Measurements from ENCODE around the gene KIF16B. TPM values are rescaled to one million over a fixed set of nuclear protein-coding genes. Genes with fewer than 3 reads are reported as not detected.
"Not testable (repeated sequence)": the region's sequence is repeated elsewhere in the genome, so short reads cannot be mapped to it uniquely, and the experiment has no call there.

KIF16B gene
- total and polyA plus RNA-seq, 8 donors = 5.0 to 59.8 (median 24.2) TPM

GRCh38 chr20:16526433-16527380 is 46.5 kb downstream of the KIF16B start:
- 86 to 95% (median 89%) methylated on average over 9 of the region's 9 CpGs for WGBS, 5 donors
- Histone ChIP-seq H3K27me3 (no peaks in the 10 kb centered on the region), H3K9me3 (no peaks in the 10 kb centered on the region), H3K27ac (no peak overlapping the region), H3K4me1 (peaks cover 0 to 7% (median 5%) of the 10 kb centered on the region in 4 donors), H3K36me3 (peaks cover 0 to 14% (median 9%) of the 10 kb centered on the region in 4 donors), H3K4me3 (no peak overlapping the region)
- no peak for DNase-seq
- intact Hi-C loops (cut with DNase I; ENCODE audit: low total_unique reads) = no loop called here
- TF ChIP-seq CTCF (IDR thresholded peaks at IDR 0.05) (no peak), POLR2A (IDR thresholded peaks at IDR 0.05) (no peak), EP300 (IDR thresholded peaks at IDR 0.05) (no peak), POLR2AphosphoS5 (IDR thresholded peaks at IDR 0.05) (no peak)

GRCh38 chr20:16522651-16523050 is 50.6 kb downstream of the KIF16B start:
- H3K36me3 ChIP-seq = peaks cover 0 to 24% (median 16%) of the 10 kb centered on the region in 4 donors
- H3K4me3 ChIP-seq; H3K4me1 ChIP-seq; H3K27me3 ChIP-seq; intact Hi-C loops (cut with DNase I; ENCODE audit: low total_unique reads); H3K27ac ChIP-seq; H3K9me3 ChIP-seq; DNase-seq: not testable (repeated sequence)
- 90 to 93% (median 92%) methylated on average over 5 of the region's 5 CpGs for whole genome bisulfite sequencing, 5 donors

- no peaks in the 10 kb centered on the region for H3K4me1 ChIP-seq
- no peak overlapping the region for H3K27ac ChIP-seq
- 84 to 95% (median 89%) methylated on average over 4 to 5 of the region's 5 CpGs for WGBS, 5 donors
- intact Hi-C loops (cut with DNase I; ENCODE audit: low total_unique reads) = no loop called here
- H3K36me3 ChIP-seq = peaks cover 0 to 24% (median 15%) of the 10 kb centered on the region in 4 donors
- no peak for TF ChIP-seq POLR2AphosphoS5 (IDR thresholded peaks at IDR 0.05)
- no peaks in the 10 kb centered on the region for H3K27me3 ChIP-seq
- no peak overlapping the region for H3K4me3 ChIP-seq
- no peaks in the 10 kb centered on the region for H3K9me3 ChIP-seq
- DNase-seq = no peak
Observed at GRCh38 chr20:16520154-16520553, 53.1 kb downstream of the KIF16B start.

- not testable (repeated sequence) for DNase-seq, H3K4me1 ChIP-seq, H3K4me3 ChIP-seq, H3K27ac ChIP-seq, H3K27me3 ChIP-seq, H3K9me3 ChIP-seq
- WGBS, 5 donors = 79 to 95% (median 92%) methylated on average over 4 to 8 of the region's 8 CpGs
- peaks cover 0 to 19% (median 12%) of the 10 kb centered on the region in 4 donors for H3K36me3 ChIP-seq
- intact Hi-C loops (cut with DNase I; ENCODE audit: low total_unique reads) = loop anchor here (10.0 kb wide), 1 partner anchor 235 kb away; no protein-coding TSS in a partner anchor
Observed at GRCh38 chr20:16519673-16520072, 53.6 kb downstream of the KIF16B start.

GRCh38 chr20:16518784-16519084 is 54.5 kb downstream of the KIF16B start:
- Histone ChIP-seq H3K27me3 (no peaks in the 10 kb centered on the region), H3K4me3 (no peak overlapping the region), H3K27ac (no peak overlapping the region), H3K9me3 (no peaks in the 10 kb centered on the region), H3K4me1 (no peaks in the 10 kb centered on the region), H3K36me3 (peaks cover 0 to 16% (median 10%) of the 10 kb centered on the region in 4 donors)
- TF ChIP-seq EP300 (IDR thresholded peaks at IDR 0.05) (no peak), POLR2A (IDR thresholded peaks at IDR 0.05) (no peak), POLR2AphosphoS5 (IDR thresholded peaks at IDR 0.05) (no peak), CTCF (IDR thresholded peaks at IDR 0.05) (no peak)
- WGBS, 5 donors = 78 to 92% (median 81%) methylated on average over 4 of the region's 4 CpGs
- intact Hi-C loops (cut with DNase I; ENCODE audit: low total_unique reads) = loop anchor here (10.0 kb wide), 1 partner anchor 236 kb away; no protein-coding TSS in a partner anchor
- DNase-seq = no peak

Data from stomach (tissue), 9 donors.